ENCODE results near the gene GIT2. TPM values are rescaled to one million over a fixed set of nuclear protein-coding genes. Genes with fewer than 3 reads are reported as not detected.

GIT2 gene
- total RNA-seq, 4 donors from 2014 or later = 28.7 to 46.5 (median 36.2) TPM

- Histone ChIP-seq H3K36me3 (peaks cover 39 to 99% (median 93%) of the 10 kb centered on the region in 4 donors), H3K27ac (replicated peaks in 1 of 4) (no peak overlapping the region), H3K4me1 (no peaks in the 10 kb centered on the region), H3K27me3 (no peaks in the 10 kb centered on the region), H3K9me3 (no peaks in the 10 kb centered on the region), H3K4me3 (no peak overlapping the region)
- intact Hi-C loops (cut with DNase I) = no loop called here
- no peak for TF ChIP-seq POLR2A (IDR thresholded peaks at IDR 0.05; ENCODE audit: low read depth)
- TF ChIP-seq EP300 (IDR thresholded peaks at IDR 0.05) = no peak
- TF ChIP-seq, protein P1, sequence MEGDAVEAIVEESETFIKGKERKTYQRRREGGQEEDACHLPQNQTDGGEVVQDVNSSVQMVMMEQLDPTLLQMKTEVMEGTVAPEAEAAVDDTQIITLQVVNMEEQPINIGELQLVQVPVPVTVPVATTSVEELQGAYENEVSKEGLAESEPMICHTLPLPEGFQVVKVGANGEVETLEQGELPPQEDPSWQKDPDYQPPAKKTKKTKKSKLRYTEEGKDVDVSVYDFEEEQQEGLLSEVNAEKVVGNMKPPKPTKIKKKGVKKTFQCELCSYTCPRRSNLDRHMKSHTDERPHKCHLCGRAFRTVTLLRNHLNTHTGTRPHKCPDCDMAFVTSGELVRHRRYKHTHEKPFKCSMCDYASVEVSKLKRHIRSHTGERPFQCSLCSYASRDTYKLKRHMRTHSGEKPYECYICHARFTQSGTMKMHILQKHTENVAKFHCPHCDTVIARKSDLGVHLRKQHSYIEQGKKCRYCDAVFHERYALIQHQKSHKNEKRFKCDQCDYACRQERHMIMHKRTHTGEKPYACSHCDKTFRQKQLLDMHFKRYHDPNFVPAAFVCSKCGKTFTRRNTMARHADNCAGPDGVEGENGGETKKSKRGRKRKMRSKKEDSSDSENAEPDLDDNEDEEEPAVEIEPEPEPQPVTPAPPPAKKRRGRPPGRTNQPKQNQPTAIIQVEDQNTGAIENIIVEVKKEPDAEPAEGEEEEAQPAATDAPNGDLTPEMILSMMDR (IDR thresholded peaks at IDR 0.05) = no peak
- TF ChIP-seq POLR2AphosphoS5 (IDR thresholded peaks at IDR 0.05) = no peak
- no peak for DNase-seq (ENCODE audit: extremely low spot score)
- 88% methylated on average over 4 of the region's 4 CpGs for WGBS
Measured at GRCh38 chr12:109972821-109973220, 23.3 kb downstream of the GIT2 start.

DNA sequence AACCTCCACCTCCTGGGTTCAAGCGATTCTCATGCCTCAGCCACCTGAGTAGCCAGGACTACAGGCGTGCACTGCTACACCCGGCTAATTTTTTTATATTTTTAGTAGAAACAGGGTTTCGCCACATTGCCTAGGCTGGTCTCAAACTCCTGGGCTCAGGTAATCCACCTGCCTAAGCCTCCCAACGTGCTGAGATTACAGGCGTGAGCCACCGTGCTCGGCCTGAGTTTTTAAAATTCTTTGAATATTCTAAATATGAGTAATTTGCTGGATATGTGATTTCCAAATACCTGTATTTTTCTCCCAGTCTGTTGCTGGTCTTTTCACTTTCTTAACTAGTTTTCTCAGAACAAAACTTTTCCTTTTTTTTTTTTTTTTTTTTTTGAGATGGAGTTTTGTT is 27.4 kb downstream of the GIT2 start:
- Histone ChIP-seq H3K4me3 (no peak overlapping the region), H3K36me3 (peaks cover 11 to 99% (median 85%) of the 10 kb centered on the region in 4 donors), H3K4me1 (no peaks in the 10 kb centered on the region), H3K9me3 (no peaks in the 10 kb centered on the region), H3K27ac (replicated peaks in 1 of 4) (no peak overlapping the region), H3K27me3 (no peaks in the 10 kb centered on the region)
- no peak for DNase-seq (ENCODE audit: extremely low spot score)
- intact Hi-C loops (cut with DNase I) = no loop called here
- TF ChIP-seq, protein P1 (IDR thresholded peaks at IDR 0.05) = no peak
- TF ChIP-seq POLR2A (IDR thresholded peaks at IDR 0.05; ENCODE audit: low read depth) (no peak), EP300 (IDR thresholded peaks at IDR 0.05) (no peak), POLR2AphosphoS5 (IDR thresholded peaks at IDR 0.05) (no peak)
- 93% methylated on average over 8 of the region's 8 CpGs for WGBS

DNA sequence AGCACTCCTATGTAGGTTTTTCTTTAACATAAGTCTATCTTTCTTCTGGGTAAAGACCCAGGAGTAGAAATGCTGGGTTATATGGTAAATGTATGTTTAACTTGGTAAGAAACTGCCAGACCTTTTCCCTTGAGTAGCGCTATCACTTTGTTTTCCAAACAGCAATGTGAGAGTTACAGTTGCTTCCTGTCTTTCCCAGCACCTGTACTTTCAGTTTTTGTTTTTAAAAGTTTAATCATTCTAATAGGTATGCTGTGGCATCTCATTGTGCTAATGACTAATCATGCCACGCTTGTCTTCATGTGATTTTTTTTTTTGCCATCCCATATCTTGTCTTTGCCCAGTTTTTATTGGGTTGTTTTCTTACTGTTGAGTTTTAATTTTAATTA is 28.1 kb downstream of the GIT2 start:
- intact Hi-C loops (cut with DNase I) = no loop called here
- Histone ChIP-seq H3K27ac (replicated peaks in 1 of 4) (no peak overlapping the region), H3K4me1 (no peaks in the 10 kb centered on the region), H3K36me3 (peaks cover 17 to 99% (median 82%) of the 10 kb centered on the region in 4 donors), H3K9me3 (no peaks in the 10 kb centered on the region), H3K4me3 (no peak overlapping the region), H3K27me3 (no peaks in the 10 kb centered on the region)
- TF ChIP-seq, protein P1 (IDR thresholded peaks at IDR 0.05) = no peak
- no peak for TF ChIP-seq POLR2AphosphoS5 (IDR thresholded peaks at IDR 0.05)
- TF ChIP-seq POLR2A (IDR thresholded peaks at IDR 0.05; ENCODE audit: low read depth) = no peak
- no peak for TF ChIP-seq EP300 (IDR thresholded peaks at IDR 0.05)
- no peak for DNase-seq (ENCODE audit: extremely low spot score)
- WGBS = 87% methylated on average over 2 of the region's 2 CpGs

DNA sequence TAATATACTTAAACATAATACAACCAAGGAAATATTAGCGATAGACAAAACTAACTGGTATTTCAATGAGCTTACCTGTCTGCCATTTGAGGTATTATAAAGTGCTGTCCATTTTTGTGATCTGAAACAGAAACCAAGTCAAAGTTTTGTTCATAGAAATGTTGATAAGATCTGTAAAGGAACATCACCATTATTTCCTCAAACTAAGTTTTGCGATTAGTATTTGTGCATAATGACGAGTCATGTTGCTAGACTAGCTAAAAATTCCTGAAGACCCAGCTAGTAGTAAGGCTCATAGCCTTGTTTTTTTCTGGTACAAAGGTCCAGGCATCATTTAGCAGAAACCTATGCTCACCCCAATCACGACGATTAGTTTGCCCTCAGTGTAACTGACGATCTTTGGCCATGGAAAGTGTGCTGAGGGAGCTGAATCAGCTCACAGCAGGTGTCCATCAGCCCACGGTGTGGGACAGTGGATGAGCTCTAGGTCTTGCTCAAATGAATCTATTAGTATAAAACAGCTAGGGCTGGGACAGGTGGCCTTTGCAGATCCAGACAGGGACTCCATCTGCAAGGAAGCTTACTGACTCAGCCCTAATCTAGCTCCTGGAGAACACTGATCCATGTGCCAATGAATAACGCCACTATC is 28.7 kb downstream of the GIT2 start:
- no peaks in the 10 kb centered on the region for H3K27me3 ChIP-seq
- no peaks in the 10 kb centered on the region for H3K9me3 ChIP-seq
- 79% methylated on average over 8 of the region's 8 CpGs for WGBS
- peaks cover 17 to 99% (median 82%) of the 10 kb centered on the region in 4 donors for H3K36me3 ChIP-seq
- intact Hi-C loops (cut with DNase I) = no loop called here
- no peak overlapping the region for H3K4me3 ChIP-seq
- no peak for DNase-seq (ENCODE audit: extremely low spot score)
- H3K4me1 ChIP-seq = no peaks in the 10 kb centered on the region
- no peak overlapping the region for H3K27ac ChIP-seq (replicated peaks in 1 of 4)
- TF ChIP-seq POLR2A (IDR thresholded peaks at IDR 0.05; ENCODE audit: low read depth) = no peak
- no peak for TF ChIP-seq EP300 (IDR thresholded peaks at IDR 0.05)
- TF ChIP-seq POLR2AphosphoS5 (IDR thresholded peaks at IDR 0.05) = no peak
- TF ChIP-seq, protein P1 (IDR thresholded peaks at IDR 0.05) = no peak

DNA sequence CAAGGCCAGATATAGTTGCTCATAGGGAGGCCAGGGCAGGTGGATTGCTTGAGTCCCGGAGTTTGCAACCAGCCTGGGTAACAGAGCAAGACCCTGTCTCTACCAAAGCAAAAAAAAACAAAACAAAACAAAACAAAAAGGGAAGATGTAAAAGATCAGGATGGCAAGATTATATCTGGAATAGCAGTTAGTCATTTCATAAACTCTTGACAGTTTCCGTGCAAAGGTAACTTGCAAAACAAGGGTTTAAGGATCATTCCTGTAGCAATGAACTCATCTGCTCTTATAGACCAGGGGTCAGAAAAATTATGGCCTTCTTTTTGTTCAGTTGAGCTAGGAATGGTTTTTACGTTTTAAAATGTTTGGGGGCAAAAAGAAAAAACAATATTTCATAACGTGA is 29.6 kb downstream of the GIT2 start:
- 89% methylated on average over 4 of the region's 4 CpGs for WGBS
- no peak overlapping the region for H3K27ac ChIP-seq (replicated peaks in 1 of 4)
- H3K9me3 ChIP-seq = no peaks in the 10 kb centered on the region
- H3K27me3 ChIP-seq = no peaks in the 10 kb centered on the region
- intact Hi-C loops (cut with DNase I) = no loop called here
- peaks cover 17 to 99% (median 83%) of the 10 kb centered on the region in 4 donors for H3K36me3 ChIP-seq
- H3K4me3 ChIP-seq = no peak overlapping the region
- TF ChIP-seq POLR2A (IDR thresholded peaks at IDR 0.05; ENCODE audit: low read depth) (no peak), POLR2AphosphoS5 (IDR thresholded peaks at IDR 0.05) (no peak)
- TF ChIP-seq, protein P1 (IDR thresholded peaks at IDR 0.05) = no peak
- DNase-seq (ENCODE audit: extremely low spot score) = no peak
- H3K4me1 ChIP-seq = peaks cover 0 to 4% (median 0%) of the 10 kb centered on the region in 4 donors

All from esophagus muscularis mucosa (tissue), 4 donors.